H1 (cell line): ENCODE data around the gene HBS1L. TPM values are rescaled to one million over a fixed set of nuclear protein-coding genes. Genes with fewer than 3 reads are reported as not detected.

ENCODE experiments used
- CTCF ChIA-PET: fragments of 300-600 bp; sonication (Branson Sonifier 250); formaldehyde crosslinking; loops from one replicate; lab custom pipeline; 2021; ENCODE audit not compliant: partially characterized antibody; lab: Charles Lee
- POLR2A ChIA-PET: fragments of 300-600 bp; sonication (Branson Sonifier 250); formaldehyde crosslinking; loops from one replicate; lab custom pipeline; 2021; ENCODE audit warnings: inconsistent platforms; ENCODE audit not compliant: partially characterized antibody; lab: Charles Lee
- DNase-seq, 2 experiments: peaks; one replicate each; pipeline versions ENCODE4 v3.0.0 to v3.0.0-alpha.2; 2010 to 2022; ENCODE audit warnings: low spot score in 2 of 2, low read depth in 1 of 2, mixed read lengths in 1 of 2
- FAIRE-seq: peaks from 2 replicates; lab custom pipeline; 2011; peaks lifted over from hg19 to GRCh38; lab: Jason Lieb, UNC
- H2AFZ ChIP-seq: 2 replicates; pipeline ENCODE4 v1.8.1; 2012; ENCODE audit warnings: low read length, inconsistent platforms
- H2AK5ac ChIP-seq: 2 replicates; pipeline ENCODE4 v1.6.1; 2013; ENCODE audit warnings: low read depth, low read length
- H2BK120ac ChIP-seq: replicated peaks from 2 replicates; pipeline ENCODE3; 2013; ENCODE audit warnings: low read depth, low read length, inconsistent platforms
- H2BK12ac ChIP-seq: 2 replicates; pipeline ENCODE4 v1.6.1; 2013; ENCODE audit warnings: low read depth, low read length
- H2BK15ac ChIP-seq: 2 replicates; pipeline ENCODE4 v1.6.1; 2013; ENCODE audit warnings: low read length
- H2BK20ac ChIP-seq: 2 replicates; pipeline ENCODE4 v1.6.1; 2013; ENCODE audit warnings: low read length
- H2BK5ac ChIP-seq: 2 replicates; pipeline ENCODE4 v1.6.1; 2013; ENCODE audit warnings: low read depth, low read length
- H3K14ac ChIP-seq: 2 replicates; pipeline ENCODE4 v1.6.1; 2013; ENCODE audit warnings: inconsistent platforms; ENCODE audit not compliant: insufficient read length
- H3K18ac ChIP-seq: 2 replicates; pipeline ENCODE4 v1.6.1; 2013; ENCODE audit warnings: low read length; ENCODE audit errors: extremely low read depth
- H3K23ac ChIP-seq: 2 replicates; pipeline ENCODE4 v1.6.1; 2013; ENCODE audit warnings: inconsistent platforms; ENCODE audit not compliant: insufficient read length
- H3K23me2 ChIP-seq: 2 replicates; pipeline ENCODE4 v1.6.1; 2013; ENCODE audit warnings: low read depth, low read length
- H3K27ac ChIP-seq: 2 replicates; pipeline ENCODE4 v1.6.1; 2011; ENCODE audit warnings: low read depth, low read length, inconsistent platforms
- H3K27me3 ChIP-seq, 4 experiments: replicated peaks in 1 of 4; 1 replicate in 1 of 4; 2 replicates in 3 of 4; pipeline versions ENCODE4 v1.6.1 to v1.8.1; 2011 to 2013; ENCODE audit warnings: low read length in 3 of 4, mild to moderate bottlenecking in 3 of 4, inconsistent platforms in 2 of 4, mixed read lengths in 2 of 4, moderate library complexity in 1 of 4; ENCODE audit not compliant: control insufficient read depth in 3 of 4, insufficient read depth in 3 of 4; ENCODE audit errors: extremely low read depth in 1 of 4
- H3K36me3 ChIP-seq, 4 experiments: 2 replicates each; pipeline versions ENCODE4 v1.6.1 to v1.8.1; 2011 to 2013; ENCODE audit warnings: mild to moderate bottlenecking in 4 of 4, low read length in 3 of 4, moderate library complexity in 2 of 4, control low read depth in 1 of 4, inconsistent platforms in 1 of 4; ENCODE audit not compliant: insufficient read depth in 4 of 4, control insufficient read depth in 2 of 4
- H3K4ac ChIP-seq: replicated peaks from 2 replicates; pipeline ENCODE3; 2013; ENCODE audit warnings: low read length, low read depth, mixed read lengths, inconsistent platforms; ENCODE audit not compliant: insufficient read length
- H3K4me1 ChIP-seq, 4 experiments: replicated peaks in 1 of 4; 1 replicate in 1 of 4; 2 replicates in 3 of 4; pipeline versions ENCODE4 v1.6.1 to v1.8.1; 2011 to 2013; ENCODE audit warnings: low read length in 3 of 4, inconsistent platforms in 2 of 4, mixed read lengths in 1 of 4; ENCODE audit not compliant: insufficient read depth in 4 of 4, control insufficient read depth in 3 of 4
- H3K4me2 ChIP-seq, 2 experiments: 2 replicates each; pipeline versions ENCODE4 v1.6.1 to v1.8.1; 2011 to 2013; ENCODE audit warnings: low read depth in 2 of 2, low read length in 2 of 2, control low read depth in 1 of 2, inconsistent platforms in 1 of 2, mild to moderate bottlenecking in 1 of 2; ENCODE audit not compliant: insufficient read depth in 1 of 2
- H3K4me3 ChIP-seq, 4 experiments: fragments of 200-600, 300-600 bp in 1 of 4; sonication (generic), shearing (Covaris generic), sonication (Bioruptor Twin) in 1 of 4; 2 replicates each; pipeline versions ENCODE4 v1.5.1 to v1.8.1; 2011 to 2016; ENCODE audit warnings: low read length in 4 of 4, low read depth in 3 of 4, control low read depth in 2 of 4, inconsistent platforms in 2 of 4, mild to moderate bottlenecking in 2 of 4, mixed read lengths in 1 of 4, moderate library complexity in 1 of 4; ENCODE audit not compliant: insufficient read depth in 2 of 4; ENCODE audit errors: extremely low read depth in 1 of 4
- H3K56ac ChIP-seq: replicated peaks from 2 replicates; pipeline ENCODE3; 2013; ENCODE audit warnings: low read depth, mild to moderate bottlenecking, mixed read lengths, low read length, inconsistent platforms; ENCODE audit not compliant: insufficient read length
- H3K79me1 ChIP-seq: 2 replicates; pipeline ENCODE4 v1.6.1; 2013; ENCODE audit warnings: low read depth, low read length, control low read depth
- H3K79me2 ChIP-seq, 2 experiments: 2 replicates each; pipeline versions ENCODE4 v1.6.1 to v1.8.1; 2012 to 2013; ENCODE audit warnings: low read length in 2 of 2, mild to moderate bottlenecking in 2 of 2, inconsistent platforms in 1 of 2; ENCODE audit not compliant: insufficient read depth in 2 of 2, control insufficient read depth in 1 of 2
- H3K9ac ChIP-seq, 4 experiments: replicated peaks in 1 of 4; 1 replicate in 1 of 4; 2 replicates in 3 of 4; pipeline versions ENCODE4 v1.6.1 to v1.8.1; 2011 to 2013; ENCODE audit warnings: low read depth in 3 of 4, low read length in 3 of 4, control low read depth in 2 of 4, mild to moderate bottlenecking in 2 of 4, moderate library complexity in 2 of 4, inconsistent platforms in 1 of 4; ENCODE audit errors: extremely low read depth in 1 of 4
- H3K9me3 ChIP-seq, 2 experiments: 2 replicates each; pipeline versions ENCODE4 v1.6.1 to v1.8.1; 2012 to 2013; ENCODE audit warnings: mild to moderate bottlenecking in 2 of 2, moderate library complexity in 2 of 2, control low read depth in 1 of 2, inconsistent platforms in 1 of 2, low read depth in 1 of 2, low read length in 1 of 2, mixed read lengths in 1 of 2; ENCODE audit not compliant: insufficient read depth in 2 of 2
- H4K20me1 ChIP-seq, 2 experiments: replicated peaks in 1 of 2; 2 replicates each; pipeline versions ENCODE3 to v1.8.1; 2011 to 2013; ENCODE audit warnings: inconsistent platforms in 2 of 2, low read length in 2 of 2, mild to moderate bottlenecking in 1 of 2; ENCODE audit not compliant: insufficient read depth in 2 of 2, control insufficient read depth in 1 of 2
- H4K5ac ChIP-seq: 2 replicates; pipeline ENCODE4 v1.6.1; 2013; ENCODE audit warnings: low read length, low read depth, mixed read lengths, inconsistent platforms; ENCODE audit not compliant: insufficient read length
- H4K8ac ChIP-seq: 2 replicates; pipeline ENCODE4 v1.8.0; 2013; ENCODE audit warnings: mild to moderate bottlenecking, moderate library complexity, low read length, inconsistent platforms; ENCODE audit not compliant: insufficient read depth; ENCODE audit errors: extremely low read depth
- H4K91ac ChIP-seq: replicated peaks from 2 replicates; pipeline ENCODE3; 2013; ENCODE audit warnings: low read length, mixed read lengths, inconsistent platforms; ENCODE audit not compliant: insufficient read length
- CBX5 ChIP-seq: fragments of 300-800, 300-1000 bp; sonication (generic); IDR thresholded peaks from 2 replicates; pipeline ENCODE4 v1.7.1; 2016; ENCODE audit warnings: antibody characterized with exemption, low read length, low read depth
- CHD1 ChIP-seq: IDR thresholded peaks from 2 replicates; pipeline ENCODE4 v1.6.1; 2012; ENCODE audit warnings: low read depth, low read length, improper control_type of control experiment
- CREB1 ChIP-seq: IDR thresholded peaks from 2 replicates; pipeline ENCODE4 v1.6.1; 2012; ENCODE audit warnings: inconsistent platforms
- JUND ChIP-seq: IDR thresholded peaks from 2 replicates; pipeline ENCODE4 v1.6.1; 2011; ENCODE audit warnings: mild to moderate bottlenecking, improper control_type of control experiment, low read length
- NRF1 ChIP-seq: IDR thresholded peaks from 2 replicates; pipeline ENCODE4 v1.6.1; 2011; ENCODE audit warnings: mild to moderate bottlenecking, low read depth, low read length, improper control_type of control experiment
- POLR2A ChIP-seq, 2 experiments: IDR thresholded peaks; 1 replicate in 1 of 2; 2 replicates in 1 of 2; pipeline ENCODE4 v1.6.1; 2011; ENCODE audit warnings: low read depth in 2 of 2, low read length in 2 of 2, mild to moderate bottlenecking in 2 of 2; ENCODE audit errors: control extremely low read depth in 1 of 2
- RBBP5 ChIP-seq: IDR thresholded peaks from 2 replicates; pipeline ENCODE4 v1.7.1; 2012; ENCODE audit warnings: low read depth, mild to moderate bottlenecking, inconsistent platforms, low read length, moderate library complexity, borderline replicate concordance
- SAP30 ChIP-seq: fragments of 300-600 bp; sonication (generic); IDR thresholded peaks from 2 replicates; pipeline ENCODE4 v1.7.1; 2012; ENCODE audit warnings: low read length, moderate library complexity, mild to moderate bottlenecking, inconsistent platforms; ENCODE audit not compliant: insufficient read depth, insufficient replicate concordance
- TAF1 ChIP-seq: IDR thresholded peaks from 2 replicates; pipeline ENCODE4 v1.6.1; 2011; ENCODE audit warnings: mild to moderate bottlenecking, low read depth, low read length
- WGBS, 2 experiments: shearing (Covaris generic) in 1 of 2; methylation state at CpG; one replicate each; pipeline versions ENCODE4 v1.1.6 to v1.1.7; 2013 to 2015; ENCODE audit warnings: low lambda C conversion rate in 2 of 2, mixed read lengths in 2 of 2, inconsistent platforms in 1 of 2, low coverage in 1 of 2, missing lambda C conversion rate in 1 of 2; ENCODE audit not compliant: insufficient replicate concordance in 2 of 2, insufficient coverage in 1 of 2, insufficient read length in 1 of 2; ENCODE audit errors: extremely low coverage in 1 of 2, missing lambda C conversion rate in 1 of 2; 5-methylcytosine and 5-hydroxymethylcytosine counted together
- polyA plus RNA-seq, 7 experiments: library from polyadenylated mRNA; depleted of rRNA in 3 of 7; stranded (reverse) in 5 of 7; unstranded in 2 of 7; fragments of >200 nt in 5 of 7; fragments of 200-250 nt in 2 of 7; gene quantifications; 1 replicate in 5 of 7; 2 replicates in 1 of 7; 4 replicates in 1 of 7; pipeline versions ENCODE4 v1.2.1 to v1.2.3, GENCODE V29; 2011 to 2013; ENCODE audit warnings: missing spikeins in 2 of 7, mixed read lengths in 2 of 7
- total RNA-seq: library from RNA; stranded (reverse); fragmentation: NEBNext Ultra II Directional; extraction: Animal tissue kit (Norgen Biotek cat#: 25700); gene quantifications from 2 replicates; pipeline ENCODE4 v1.2.1, GENCODE V29; 2021

HBS1L gene
- total and polyA plus RNA-seq, 2 of the 8 experiments (the other 6 are each of a cell fraction or from before 2014, with no cell fraction given) = 28.1 to 97.1 TPM

DNA sequence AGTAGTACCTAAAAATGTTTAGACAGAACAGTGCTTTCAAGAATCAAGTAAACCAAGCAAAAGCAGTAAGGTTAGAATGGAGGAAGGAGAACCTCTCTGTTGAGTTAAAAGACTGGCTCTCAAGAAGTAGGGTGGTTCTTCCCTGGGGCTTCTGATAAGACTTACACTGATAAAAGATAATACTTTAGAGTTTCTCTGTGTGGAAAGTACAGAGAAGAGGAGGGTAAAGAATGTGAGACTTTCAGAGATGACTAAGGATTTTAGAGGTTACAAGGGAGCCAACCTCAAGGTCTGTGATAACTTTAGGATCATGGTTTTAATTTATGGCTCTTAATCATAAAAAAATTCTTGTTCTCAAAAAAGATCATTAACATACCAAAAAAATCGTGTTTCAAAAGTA, 73.8 kb downstream of the HBS1L start:
- 100% methylated on average over 1 of the region's 1 CpG; no CpG with 5 or more reads in 1 of the 2 experiments for WGBS, 2 experiments
- CTCF ChIA-PET = interaction anchor here (1.7 kb wide), 1 partner anchor 40 kb away, joined by 8 read pairs; no protein-coding TSS in a partner anchor
- TF ChIP-seq CREB1 (no peak), JUND (no peak), CBX5 (no peak), CHD1 (no peak), POLR2A (IDR thresholded peaks at IDR 0.05; ENCODE audit: control extremely low read depth in 1 of 2, low read depth in 2 of 2, low read length in 2 of 2) (no peak), RBBP5 (no peak), TAF1 (no peak), NRF1 (no peak), SAP30 (no peak)

More for the DNA sequence above, 73.8 kb downstream of the HBS1L start:
- H3K4ac ChIP-seq = no peak overlapping the region
- DNase-seq (no peak), FAIRE-seq (no peak)
- H2AFZ ChIP-seq = no peak overlapping the region
- H3K27ac ChIP-seq = no peak overlapping the region
- no peak overlapping the region for H3K18ac ChIP-seq
- no peaks in the 10 kb centered on the region for H3K4me1 ChIP-seq
- no peak overlapping the region for H2BK12ac ChIP-seq
- H3K9ac ChIP-seq = no peak overlapping the region
- no peak overlapping the region for H2BK5ac ChIP-seq
- H3K9me3 ChIP-seq = no peaks in the 10 kb centered on the region
- no peak overlapping the region for H3K14ac ChIP-seq
- no peak overlapping the region for H2BK15ac ChIP-seq
- H3K79me1 ChIP-seq = no peaks in the 10 kb centered on the region; the same call in 1 of the 2 replicates
- POLR2A ChIA-PET = no interaction called here
- H3K4me2 ChIP-seq = no peak overlapping the region
- no peaks in the 10 kb centered on the region for H3K79me2 ChIP-seq
- no peaks in the 10 kb centered on the region for H3K27me3 ChIP-seq
- no peak overlapping the region for H4K5ac ChIP-seq
- no peaks in the 10 kb centered on the region for H4K20me1 ChIP-seq
- no peak overlapping the region for H2AK5ac ChIP-seq
- H2BK20ac ChIP-seq = no peak overlapping the region
- H3K23me2 ChIP-seq = no peaks in the 10 kb centered on the region
- no peak overlapping the region for H3K56ac ChIP-seq
- H3K4me3 ChIP-seq = no peak overlapping the region
- no peak overlapping the region for H4K91ac ChIP-seq
- peaks cover 0 to 31% (median 12%) of the 10 kb centered on the region in 4 experiments; a peak in 5 of 8 replicates for H3K36me3 ChIP-seq
- no peak overlapping the region for H3K23ac ChIP-seq
- H2BK120ac ChIP-seq = no peak overlapping the region
- no peak overlapping the region for H4K8ac ChIP-seq
